Mesendoderm (in vitro differentiated cells): ENCODE results near the gene C6orf62. TPM values are rescaled to one million over a fixed set of nuclear protein-coding genes. Genes with fewer than 3 reads are reported as not detected.
"Not testable (repeated sequence)": the region's sequence is repeated elsewhere in the genome, so short reads cannot be mapped to it uniquely, and the experiment has no call there.

ENCODE experiments used
- DNase-seq: peaks from one replicate; pipeline ENCODE4 v3.0.0; 2013
- H2AK5ac ChIP-seq: 2 replicates; pipeline ENCODE4 v1.6.1; 2013; ENCODE audit warnings: low read length, inconsistent platforms
- H2BK120ac ChIP-seq: 2 replicates; pipeline ENCODE4 v1.6.1; 2013; ENCODE audit warnings: low read depth, mild to moderate bottlenecking, low read length, moderate library complexity, mixed read lengths
- H2BK15ac ChIP-seq: replicated peaks from 2 replicates; pipeline ENCODE4 v1.6.1; 2013; ENCODE audit warnings: low read depth, mild to moderate bottlenecking, moderate library complexity
- H2BK5ac ChIP-seq: 2 replicates; pipeline ENCODE4 v1.6.1; 2013; ENCODE audit warnings: low read length, inconsistent platforms
- H3K18ac ChIP-seq: 2 replicates; pipeline ENCODE4 v1.6.1; 2013; ENCODE audit warnings: mild to moderate bottlenecking, low read length, mixed read lengths
- H3K23ac ChIP-seq: one replicate; pipeline ENCODE4 v1.6.1; 2013; ENCODE audit warnings: low read length
- H3K27ac ChIP-seq: 2 replicates; pipeline ENCODE4 v1.5.1; 2013; ENCODE audit warnings: low read depth, mild to moderate bottlenecking, inconsistent platforms, low read length, moderate library complexity
- H3K27me3 ChIP-seq: 2 replicates; pipeline ENCODE4 v1.6.1; 2013; ENCODE audit warnings: low read length, control low read depth, mild to moderate bottlenecking, inconsistent platforms; ENCODE audit not compliant: insufficient read depth, poor library complexity
- H3K36me3 ChIP-seq: 2 replicates; pipeline ENCODE4 v1.6.1; 2013; ENCODE audit warnings: low read length, inconsistent platforms; ENCODE audit not compliant: control insufficient read depth, insufficient read depth
- H3K4ac ChIP-seq: one replicate; pipeline ENCODE4 v1.6.1; 2013; ENCODE audit warnings: low read depth, mild to moderate bottlenecking, low read length, moderate library complexity
- H3K4me1 ChIP-seq: 2 replicates; pipeline ENCODE4 v1.6.1; 2013; ENCODE audit warnings: low read depth, low read length, inconsistent platforms; ENCODE audit not compliant: control insufficient read depth
- H3K4me2 ChIP-seq: 2 replicates; pipeline ENCODE4 v1.6.1; 2013; ENCODE audit warnings: low read length
- H3K4me3 ChIP-seq: 2 replicates; pipeline ENCODE4 v1.5.1; 2013; ENCODE audit warnings: mild to moderate bottlenecking, low read length
- H3K56ac ChIP-seq: one replicate; pipeline ENCODE4 v1.6.1; 2013; ENCODE audit warnings: low read length
- H3K79me1 ChIP-seq: 2 replicates; pipeline ENCODE4 v1.6.1; 2013; ENCODE audit warnings: low read length, inconsistent platforms
- H3K79me2 ChIP-seq: 2 replicates; pipeline ENCODE4 v1.6.1; 2013; ENCODE audit warnings: mild to moderate bottlenecking, low read length; ENCODE audit not compliant: control insufficient read depth, insufficient read depth
- H3K9ac ChIP-seq: 2 replicates; pipeline ENCODE4 v1.6.1; 2013; ENCODE audit warnings: low read length, inconsistent platforms
- H4K5ac ChIP-seq: one replicate; pipeline ENCODE4 v1.6.1; 2013; ENCODE audit warnings: low read length
- H4K8ac ChIP-seq: one replicate; pipeline ENCODE4 v1.6.1; 2013; ENCODE audit warnings: low read depth, mild to moderate bottlenecking, control low read depth, low read length, moderate library complexity
- WGBS: extraction: QIAGEN DNeasy Blood & Tissue Kit; methylation state at CpG from one replicate; pipeline ENCODE4 v1.1.7; 2013; ENCODE audit warnings: low lambda C conversion rate, missing lambda C conversion rate; ENCODE audit not compliant: insufficient coverage; ENCODE audit errors: extremely low coverage; 5-methylcytosine and 5-hydroxymethylcytosine counted together
- polyA plus RNA-seq, 2 experiments: library from polyadenylated mRNA; stranded (reverse); fragments of 200-250 nt; gene quantifications; one replicate each; pipeline ENCODE4 v1.2.3, GENCODE V29; 2013

C6orf62 gene
- polyA plus RNA-seq (2013, experiment 1 of 2), result 52.6 TPM
- polyA plus RNA-seq (2013, experiment 2 of 2), result 51.9 TPM

GRCh38 chr6:24719125-24719971 lies at the start of gene C6orf62:
Gene C6orf62 (minus strand): TSS chr6:24719154. CDS start chr6:24718668, 486 bp downstream.
- H3K36me3 ChIP-seq, result no peaks in the 10 kb centered on the region
- no CpG with 5 or more reads among the region's 25 CpGs for WGBS

GRCh38 chr6:24768361-24768760 lies 49.4 kb upstream of the C6orf62 start:
- H3K4ac ChIP-seq, result no peak overlapping the region
- no peak overlapping the region for H4K8ac ChIP-seq
- no peak overlapping the region for H3K9ac ChIP-seq
- WGBS, result no CpG with 5 or more reads among the region's 5 CpGs
- no peak overlapping the region for H2BK5ac ChIP-seq
- H4K5ac ChIP-seq, result no peak overlapping the region
- no peaks in the 10 kb centered on the region for H3K79me2 ChIP-seq
- no peak overlapping the region for H3K18ac ChIP-seq
- H2BK120ac ChIP-seq, result no peak overlapping the region
- H3K4me1 ChIP-seq, result no peaks in the 10 kb centered on the region
- H3K79me1 ChIP-seq, result no peaks in the 10 kb centered on the region
- no peak overlapping the region for H2BK15ac ChIP-seq
- no peaks in the 10 kb centered on the region for H3K36me3 ChIP-seq
- H3K4me2 ChIP-seq, result no peak overlapping the region
- H3K27ac ChIP-seq, result no peak overlapping the region
- no peak overlapping the region for H3K23ac ChIP-seq
- no peaks in the 10 kb centered on the region for H3K27me3 ChIP-seq
- H2AK5ac ChIP-seq, result no peak overlapping the region
- DNase-seq, result no peak
- H3K4me3 ChIP-seq, result no peak overlapping the region
- H3K56ac ChIP-seq, result no peak overlapping the region

More at GRCh38 chr6:24719125-24719971, at the start of gene C6orf62:
- Histone ChIP-seq H3K27ac (peak within 1 kb of the TSS; percentile 97), H3K4me2 (peak within 1 kb of the TSS; percentile 52), H3K4ac (peak within 1 kb of the TSS; percentile 98), H3K79me2 (peaks cover 49% of the 10 kb centered on the region), H3K27me3 (no peaks in the 10 kb centered on the region), H4K5ac (no peak within 1 kb of the TSS), H3K79me1 (no peaks in the 10 kb centered on the region), H3K4me3 (peak within 1 kb of the TSS; percentile 97), H3K18ac (peak within 1 kb of the TSS; percentile 94), H3K23ac (no peak within 1 kb of the TSS), H2BK5ac (no peak within 1 kb of the TSS), H3K4me1 (no peaks in the 10 kb centered on the region), H3K56ac (peak within 1 kb of the TSS; percentile 98), H4K8ac (no peak within 1 kb of the TSS), H3K9ac (peak within 1 kb of the TSS; percentile 98), H2BK120ac (no peak within 1 kb of the TSS), H2AK5ac (no peak within 1 kb of the TSS), H2BK15ac (no peak within 1 kb of the TSS)
- DNase-seq, result peak; percentile 47

- no peak overlapping the region for H3K27ac ChIP-seq
- no peak overlapping the region for H3K18ac ChIP-seq
- no peak overlapping the region for H4K5ac ChIP-seq
- H3K4me3 ChIP-seq, result no peak overlapping the region
- H3K4me2 ChIP-seq, result no peak overlapping the region
- 100% methylated on average over 1 of the region's 9 CpGs for WGBS
- H3K27me3 ChIP-seq, result no peaks in the 10 kb centered on the region
- no peaks in the 10 kb centered on the region for H3K79me2 ChIP-seq
- no peak overlapping the region for H3K4ac ChIP-seq
- no peak overlapping the region for H2AK5ac ChIP-seq
- H3K4me1 ChIP-seq, result no peaks in the 10 kb centered on the region
- DNase-seq, result no peak
- H3K9ac ChIP-seq, result no peak overlapping the region
- no peaks in the 10 kb centered on the region for H3K79me1 ChIP-seq
- no peak overlapping the region for H2BK120ac ChIP-seq
- H3K56ac ChIP-seq, result no peak overlapping the region
- no peak overlapping the region for H2BK15ac ChIP-seq
- no peaks in the 10 kb centered on the region for H3K36me3 ChIP-seq
- H2BK5ac ChIP-seq, result no peak overlapping the region
- no peak overlapping the region for H3K23ac ChIP-seq
- H4K8ac ChIP-seq, result no peak overlapping the region
Measured at GRCh38 chr6:24766680-24767462, 47.9 kb upstream of the C6orf62 start.

- H3K18ac ChIP-seq, H3K36me3 ChIP-seq, H4K5ac ChIP-seq, H2BK5ac ChIP-seq, H3K4me3 ChIP-seq, H3K79me2 ChIP-seq, H3K27ac ChIP-seq, H3K4me2 ChIP-seq, H3K4me1 ChIP-seq, H3K79me1 ChIP-seq, H2BK15ac ChIP-seq, H3K56ac ChIP-seq, DNase-seq, H4K8ac ChIP-seq, H2BK120ac ChIP-seq, H3K4ac ChIP-seq, H3K23ac ChIP-seq, H2AK5ac ChIP-seq, H3K27me3 ChIP-seq, H3K9ac ChIP-seq: not testable (repeated sequence)
- WGBS, result no CpG with 5 or more reads among the region's 26 CpGs
Measured at GRCh38 chr6:24765968-24766367, 47.0 kb upstream of the C6orf62 start.

GRCh38 chr6:24764833-24765828 lies 46.2 kb upstream of the C6orf62 start:
- H3K27me3 ChIP-seq, H2BK5ac ChIP-seq, H2BK15ac ChIP-seq, H3K23ac ChIP-seq, H3K79me2 ChIP-seq, H3K18ac ChIP-seq, H3K4ac ChIP-seq, H2BK120ac ChIP-seq, H3K36me3 ChIP-seq, DNase-seq, H4K8ac ChIP-seq, H3K56ac ChIP-seq, H3K27ac ChIP-seq, H2AK5ac ChIP-seq, H4K5ac ChIP-seq, H3K79me1 ChIP-seq, H3K4me3 ChIP-seq, H3K4me1 ChIP-seq, H3K9ac ChIP-seq, H3K4me2 ChIP-seq: not testable (repeated sequence)
- WGBS, result no CpG with 5 or more reads among the region's 20 CpGs
